Measurements from ENCODE around the gene MMD. TPM values are rescaled to one million over a fixed set of nuclear protein-coding genes. Genes with fewer than 3 reads are reported as not detected.

Gene MMD
- total and polyA plus RNA-seq, 2 of the 13 experiments (the other 11 are each of a cell fraction or from before 2014, with no cell fraction given): 121 to 225 TPM

DNA sequence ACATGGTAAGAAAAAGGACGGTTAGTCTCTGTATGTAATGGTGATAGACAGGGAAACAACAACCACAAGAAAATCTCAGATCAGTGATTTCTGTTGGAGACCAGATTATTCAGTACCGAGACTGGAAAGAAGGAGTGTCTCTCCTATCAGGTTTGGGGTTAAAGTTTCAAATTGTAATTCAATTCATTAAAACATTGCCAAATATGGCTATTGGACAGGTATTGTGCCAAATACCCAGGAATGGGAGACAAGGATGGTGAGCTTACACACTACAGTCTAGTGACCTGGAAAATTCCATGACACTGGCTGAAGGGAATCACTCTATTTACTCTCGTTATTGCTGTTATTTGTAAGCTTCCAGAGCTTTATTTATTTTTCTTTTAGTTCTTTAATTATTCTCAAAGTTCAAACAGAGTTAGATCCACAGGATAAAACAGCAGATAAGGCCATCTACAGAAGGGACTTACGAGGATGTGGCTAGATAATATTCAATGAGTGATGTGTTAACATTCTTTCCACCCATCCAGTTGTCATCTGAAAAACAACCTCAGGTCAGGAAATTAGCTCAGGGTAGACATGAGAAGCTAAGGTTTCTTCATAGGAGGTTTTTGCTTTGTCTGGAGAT is 25.1 kb upstream of the MMD start (continued):
- TF ChIP-seq ZUFSP (CRISPR knock-in tag; IDR thresholded peaks at IDR 0.05; ENCODE audit: borderline replicate concordance) (no peak), ZNF792 (CRISPR knock-in tag; IDR thresholded peaks at IDR 0.05) (peak; percentile 66; the same call in 1 of the 2 replicates), XBP1 (CRISPR knock-in tag; IDR thresholded peaks at IDR 0.05) (no peak), MIXL1 (CRISPR knock-in tag; IDR thresholded peaks at IDR 0.05) (peak; percentile 98), CBFB (CRISPR knock-in tag; IDR thresholded peaks at IDR 0.05) (peak; percentile 83; the same call in 1 of the 2 replicates), EEA1 (CRISPR knock-in tag; IDR thresholded peaks at IDR 0.05; ENCODE audit: borderline replicate concordance) (no peak), NR2F2 (IDR thresholded peaks at IDR 0.05; ENCODE audit: borderline replicate concordance, low read depth) (peak; percentile 87), CC2D1A (CRISPR knock-in tag; IDR thresholded peaks at IDR 0.05) (no peak), ZNF577 (CRISPR knock-in tag; IDR thresholded peaks at IDR 0.05; ENCODE audit: borderline replicate concordance, low read depth) (no peak), TP53 (CRISPR knock-in tag; conservative IDR thresholded peaks at IDR 0.05) (no peak; the same call in 1 of the 2 replicates), EHMT2 (IDR thresholded peaks at IDR 0.05; ENCODE audit: borderline replicate concordance, low read depth, low read length) (no peak; the same call in 1 of the 2 replicates), ZMYM4 (CRISPR knock-in tag; IDR thresholded peaks at IDR 0.05) (peak; percentile 66; the same call in 1 of the 2 replicates), ZNF557 (CRISPR knock-in tag; IDR thresholded peaks at IDR 0.05) (no peak), SP2 (CRISPR knock-in tag; IDR thresholded peaks at IDR 0.05) (no peak), NONO (IDR thresholded peaks at IDR 0.05) (no peak), NONO (CRISPR knock-in tag; conservative IDR thresholded peaks at IDR 0.05) (no peak), ZBTB1 (CRISPR knock-in tag; IDR thresholded peaks at IDR 0.05; ENCODE audit: borderline replicate concordance) (no peak), CHD4 (IDR thresholded peaks at IDR 0.05; ENCODE audit: borderline replicate concordance, low read length) (no peak), CREB3 (CRISPR knock-in tag; IDR thresholded peaks at IDR 0.05) (0 out of 2 replicates have a peak, but pooled peaks have one; percentile 43), ARID2 (CRISPR knock-in tag; IDR thresholded peaks at IDR 0.05; ENCODE audit: borderline replicate concordance) (peak; percentile 62; the same call in 1 of the 2 replicates), ZBTB4 (CRISPR knock-in tag; IDR thresholded peaks at IDR 0.05; ENCODE audit: borderline replicate concordance) (no peak), NFATC3 (CRISPR knock-in tag; IDR thresholded peaks at IDR 0.05) (no peak)
- TF ChIP-seq, protein P1, sequence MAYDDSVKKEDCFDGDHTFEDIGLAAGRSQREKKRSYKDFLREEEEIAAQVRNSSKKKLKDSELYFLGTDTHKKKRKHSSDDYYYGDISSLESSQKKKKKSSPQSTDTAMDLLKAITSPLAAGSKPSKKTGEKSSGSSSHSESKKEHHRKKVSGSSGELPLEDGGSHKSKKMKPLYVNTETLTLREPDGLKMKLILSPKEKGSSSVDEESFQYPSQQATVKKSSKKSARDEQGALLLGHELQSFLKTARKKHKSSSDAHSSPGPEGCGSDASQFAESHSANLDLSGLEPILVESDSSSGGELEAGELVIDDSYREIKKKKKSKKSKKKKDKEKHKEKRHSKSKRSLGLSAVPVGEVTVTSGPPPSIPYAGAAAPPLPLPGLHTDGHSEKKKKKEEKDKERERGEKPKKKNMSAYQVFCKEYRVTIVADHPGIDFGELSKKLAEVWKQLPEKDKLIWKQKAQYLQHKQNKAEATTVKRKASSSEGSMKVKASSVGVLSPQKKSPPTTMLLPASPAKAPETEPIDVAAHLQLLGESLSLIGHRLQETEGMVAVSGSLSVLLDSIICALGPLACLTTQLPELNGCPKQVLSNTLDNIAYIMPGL (CRISPR knock-in tag; IDR thresholded peaks at IDR 0.05; ENCODE audit: borderline replicate concordance in 1 of 2, low read depth in 1 of 2): 0 out of 4 replicates have a peak, but pooled peaks of 1 of the 2 experiments have one; percentile 47
